ENCODE data around the gene USP32. TPM values are rescaled to one million over a fixed set of nuclear protein-coding genes. Genes with fewer than 3 reads are reported as not detected.

The USP32 gene
- total and polyA plus RNA-seq, 2 of the 8 experiments (the other 6 are each of a cell fraction or from before 2014, with no cell fraction given): 29.6 to 112 TPM

GRCh38 chr17:60371416-60371815 lies 20.5 kb downstream of the USP32 start:
- peaks cover 8% of the 10 kb centered on the region for H3K79me1 ChIP-seq (ENCODE audit: low read depth, low read length)
- FAIRE-seq (no peak), DNase-seq (ENCODE audit: low read depth in 1 of 2, low spot score in 2 of 2) (no peak)
- H4K20me1 ChIP-seq (replicated peaks in 1 of 2; ENCODE audit: control insufficient read depth in 1 of 2, insufficient read depth in 2 of 2, low read length in 2 of 2): peaks cover 8 to 10% of the 10 kb centered on the region in 2 experiments
- no peak overlapping the region for H4K5ac ChIP-seq (ENCODE audit: insufficient read length, low read depth, low read length)
- no peak overlapping the region for H3K27ac ChIP-seq (ENCODE audit: low read depth, low read length)
- 98% methylated on average over 3 of the region's 3 CpGs; no CpG with 5 or more reads in 1 of the 2 experiments for WGBS, 2 experiments (ENCODE audit: extremely low coverage in 1 of 2, insufficient coverage in 1 of 2, insufficient read length in 1 of 2, insufficient replicate concordance in 2 of 2, low coverage in 1 of 2, low lambda C conversion rate in 2 of 2, missing lambda C conversion rate in 1 of 2)
- peaks cover 5 to 87% of the 10 kb centered on the region in 2 experiments for H3K79me2 ChIP-seq (ENCODE audit: control insufficient read depth in 1 of 2, insufficient read depth in 2 of 2, low read length in 2 of 2)
- H3K4me3 ChIP-seq (ENCODE audit: extremely low read depth in 1 of 4, insufficient read depth in 2 of 4, low read depth in 3 of 4, low read length in 4 of 4): no peak overlapping the region
- no peak overlapping the region; a peak in 1 of 4 replicates for H3K4me2 ChIP-seq (ENCODE audit: insufficient read depth in 1 of 2, low read depth in 2 of 2, low read length in 2 of 2)
- no peak overlapping the region for H4K91ac ChIP-seq (replicated peaks; ENCODE audit: insufficient read length, low read length)
- no peak overlapping the region for H2AK5ac ChIP-seq (ENCODE audit: low read depth, low read length)
- no peak overlapping the region for H2AFZ ChIP-seq (ENCODE audit: low read length)
- no peak overlapping the region for H3K23ac ChIP-seq (ENCODE audit: insufficient read length)
- H3K9ac ChIP-seq (replicated peaks in 1 of 4; ENCODE audit: extremely low read depth in 1 of 4, low read depth in 3 of 4, low read length in 3 of 4): no peak overlapping the region
- H2BK15ac ChIP-seq (ENCODE audit: low read length): no peak overlapping the region
- no peaks in the 10 kb centered on the region for H3K27me3 ChIP-seq (replicated peaks in 1 of 4; ENCODE audit: control insufficient read depth in 3 of 4, extremely low read depth in 1 of 4, insufficient read depth in 3 of 4, low read length in 3 of 4)
- H2BK5ac ChIP-seq (ENCODE audit: low read depth, low read length): no peak overlapping the region
- H3K9me3 ChIP-seq (ENCODE audit: insufficient read depth in 2 of 2, low read depth in 1 of 2, low read length in 1 of 2): no peaks in the 10 kb centered on the region; a peak in 1 of 4 replicates
- no peaks in the 10 kb centered on the region for H3K23me2 ChIP-seq (ENCODE audit: low read depth, low read length)
- peaks cover 0 to 4% (median 2%) of the 10 kb centered on the region in 4 experiments; a peak in 2 of 7 replicates for H3K4me1 ChIP-seq (replicated peaks in 1 of 4; ENCODE audit: control insufficient read depth in 3 of 4, insufficient read depth in 4 of 4, low read length in 3 of 4)
- ChIA-PET POLR2A (ENCODE audit: partially characterized antibody) (interaction anchor here (0.8 to 1.9 kb wide), 5 partner anchors 8 to 20 kb away, joined by 3 to 7 read pairs (median 3); no protein-coding TSS in a partner anchor), CTCF (ENCODE audit: partially characterized antibody) (interaction anchor here (0.6 to 1.4 kb wide), 3 partner anchors 11 to 765 kb away, joined by 3 to 6 read pairs (median 3); no protein-coding TSS in a partner anchor)
- no peak overlapping the region for H4K8ac ChIP-seq (ENCODE audit: extremely low read depth, insufficient read depth, low read length)
- no peak overlapping the region for H3K4ac ChIP-seq (replicated peaks; ENCODE audit: insufficient read length, low read depth, low read length)
- no peak overlapping the region for H3K18ac ChIP-seq (ENCODE audit: extremely low read depth, low read length)
- no peak overlapping the region for H2BK20ac ChIP-seq (ENCODE audit: low read length)
- no peak overlapping the region for H2BK120ac ChIP-seq (replicated peaks; ENCODE audit: low read depth, low read length)
- H3K56ac ChIP-seq (replicated peaks; ENCODE audit: insufficient read length, low read depth, low read length): no peak overlapping the region
- no peaks in the 10 kb centered on the region for H3K36me3 ChIP-seq (ENCODE audit: control insufficient read depth in 2 of 4, insufficient read depth in 4 of 4, low read length in 3 of 4)
- no peak overlapping the region for H2BK12ac ChIP-seq (ENCODE audit: low read depth, low read length)
- no peak overlapping the region for H3K14ac ChIP-seq (ENCODE audit: insufficient read length)
- TF ChIP-seq POLR2A (IDR thresholded peaks at IDR 0.05; ENCODE audit: control extremely low read depth in 1 of 2, low read depth in 2 of 2, low read length in 2 of 2) (no peak), CBX5 (IDR thresholded peaks at IDR 0.05; ENCODE audit: low read depth, low read length) (no peak), CHD1 (IDR thresholded peaks at IDR 0.05; ENCODE audit: low read depth, low read length) (no peak), EZH2 (IDR thresholded peaks at IDR 0.05; ENCODE audit: low read depth, low read length, severe bottlenecking) (no peak), BACH1 (IDR thresholded peaks at IDR 0.05; ENCODE audit: low read length) (no peak), MAX (IDR thresholded peaks at IDR 0.05) (no peak), KDM1A (IDR thresholded peaks at IDR 0.05; ENCODE audit: borderline replicate concordance, low read length) (no peak), KDM4A (IDR thresholded peaks at IDR 0.05; ENCODE audit: low read depth, low read length, severe bottlenecking) (no peak), ATF2 (IDR thresholded peaks at IDR 0.05; ENCODE audit: low read length) (no peak), GABPA (IDR thresholded peaks at IDR 0.05; ENCODE audit: borderline replicate concordance, insufficient read depth, low read length) (no peak), SAP30 (IDR thresholded peaks at IDR 0.05; ENCODE audit: insufficient read depth, insufficient replicate concordance, low read length) (no peak), POU5F1 (IDR thresholded peaks at IDR 0.05; ENCODE audit: low read depth, low read length) (no peak)
